CD4-positive, alpha-beta T cell treated with Interleukin-4 for 1 hour (primary cell): ENCODE results near the gene SLCO1B1.
"Not testable (repeated sequence)": the region's sequence is repeated elsewhere in the genome, so short reads cannot be mapped to it uniquely, and the experiment has no call there.

Experiments
- DNase-seq, 2 donors: peaks; one replicate each; pipeline ENCODE4 v3.0.0-alpha.2; 2020 to 2022

The SLCO1B1 gene

DNA sequence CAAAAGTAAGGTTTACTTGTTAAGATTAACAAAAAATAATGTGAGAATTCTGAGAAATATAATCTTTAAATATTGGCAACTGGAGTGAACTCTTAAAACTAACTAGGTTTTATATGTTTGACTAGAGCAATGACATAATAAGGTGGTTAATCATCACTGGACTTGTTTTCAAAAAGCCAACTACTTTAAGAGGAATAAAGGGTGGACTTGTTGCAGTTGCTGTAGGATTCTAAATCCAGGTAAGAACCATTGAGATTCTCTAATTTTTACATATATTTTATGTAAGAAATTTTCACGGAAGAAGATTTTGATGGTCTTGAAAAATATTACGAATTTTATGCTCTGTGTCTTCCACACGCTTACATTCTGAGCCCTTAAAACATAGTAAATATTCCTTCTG is at the start of gene SLCO1B1:
Gene SLCO1B1, plus strand, starts transcription at position 197 of the 400 bp plus-strand sequence. CDS start 10,381 bp downstream, outside the sequence.
- no peak for DNase-seq

- DNase-seq = not testable (repeated sequence)
These were observed 46.2 kb upstream of the SLCO1B1 start for GRCh38 chr12:21084753-21085152.

DNA sequence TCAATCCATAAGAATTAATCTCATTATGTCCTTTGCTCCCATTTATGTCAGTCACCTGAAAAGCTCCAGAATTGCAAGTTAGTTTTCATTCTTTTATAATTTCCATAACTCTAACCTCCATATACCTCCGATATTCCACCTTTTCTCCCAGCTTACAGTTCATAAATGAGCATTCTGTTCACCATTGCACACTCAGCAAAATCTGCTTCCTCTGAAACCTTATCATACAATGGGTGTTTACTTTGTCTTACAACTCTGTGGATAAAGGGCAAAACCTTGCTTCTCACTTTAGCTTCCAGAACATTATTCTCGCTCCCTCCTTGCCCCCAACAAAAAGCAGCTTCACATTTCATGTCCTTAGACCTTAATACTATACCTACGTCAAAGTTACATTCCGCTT is 19.3 kb upstream of the SLCO1B1 start:
- no peak for DNase-seq

GRCh38 chr12:21113266-21113665 is 17.7 kb upstream of the SLCO1B1 start:
- DNase-seq = no peak

- no peak for DNase-seq
These were observed 13.0 kb upstream of the SLCO1B1 start for GRCh38 chr12:21117995-21118394.

GRCh38 chr12:21118760-21119159 is 12.2 kb upstream of the SLCO1B1 start:
- DNase-seq = no peak

DNA sequence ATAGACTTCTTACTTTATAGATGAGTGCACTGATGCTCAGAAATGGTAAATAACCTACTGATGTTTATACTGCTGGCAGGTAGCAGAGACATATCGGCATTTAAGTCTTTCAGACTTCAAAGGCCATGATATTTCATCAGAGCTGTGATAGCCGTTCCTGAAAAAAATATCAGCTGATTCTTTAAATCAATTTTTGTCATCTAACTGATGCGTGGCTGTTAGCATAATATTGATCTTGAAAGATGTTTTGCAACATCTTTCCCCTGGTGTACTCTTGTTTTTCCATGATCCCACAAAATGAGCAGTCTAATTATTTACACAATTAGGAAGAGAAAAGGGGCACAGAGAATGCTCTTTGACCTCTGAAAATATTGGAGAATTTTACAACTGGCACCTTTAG is 1.6 kb upstream of the SLCO1B1 start:
- no peak for DNase-seq

GRCh38 chr12:21129906-21130305 is 1.1 kb upstream of the SLCO1B1 start:
- no peak for DNase-seq

DNA sequence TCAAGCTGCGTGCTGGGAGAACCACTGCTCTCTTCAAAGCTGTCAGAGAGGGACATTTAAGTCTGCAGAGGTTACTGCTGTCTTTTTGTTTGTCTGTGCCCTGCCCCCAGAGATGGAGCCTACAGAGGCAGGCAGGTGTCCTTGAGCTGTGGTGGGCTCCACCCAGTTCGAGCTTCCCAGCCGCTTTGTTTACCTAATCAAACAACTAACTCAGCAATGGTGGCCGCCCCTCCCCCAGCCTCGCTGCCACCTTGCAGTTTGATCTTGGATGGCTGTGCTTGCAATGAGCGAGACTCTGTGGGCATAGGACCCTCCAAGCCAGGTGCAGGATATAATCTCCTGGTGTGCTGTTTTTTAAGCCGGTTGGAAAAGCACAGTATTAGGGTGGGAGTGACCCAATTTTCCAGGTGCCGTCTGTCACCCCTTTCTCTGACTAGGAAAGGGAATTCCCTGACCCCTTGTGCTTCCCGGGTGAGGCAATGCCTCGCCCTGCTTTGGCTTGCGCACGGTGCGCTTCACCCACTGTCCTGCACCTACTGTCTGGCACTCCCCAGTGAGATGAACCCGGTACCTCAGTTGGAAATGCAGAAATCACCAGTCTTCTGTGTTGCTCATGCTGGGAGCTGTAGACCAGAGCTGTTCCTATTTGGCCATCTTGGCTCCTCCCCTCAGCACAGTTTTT is 6.5 kb downstream of the SLCO1B1 start:
- DNase-seq = not testable (repeated sequence)

GRCh38 chr12:21138016-21138415 is 7.0 kb downstream of the SLCO1B1 start:
- no peak for DNase-seq

DNA sequence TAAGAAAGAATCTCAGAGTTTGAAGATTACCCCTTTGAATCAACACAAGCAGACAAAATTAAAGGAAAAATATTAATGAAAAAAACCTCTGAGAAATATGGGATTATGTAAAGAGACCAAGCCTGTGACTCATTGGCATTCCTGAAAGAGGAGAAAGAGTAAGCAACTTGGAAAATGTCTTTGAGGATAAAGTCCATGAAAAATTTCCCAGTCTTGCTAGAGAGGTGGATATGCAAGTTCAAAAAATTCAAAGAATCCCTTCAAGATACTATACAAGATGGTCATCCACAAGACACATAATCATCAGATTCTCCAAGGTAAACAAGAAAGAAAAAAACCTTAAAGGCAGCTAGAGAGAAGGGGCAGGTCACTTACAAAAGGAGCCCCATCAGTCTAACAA is 13.3 kb downstream of the SLCO1B1 start:
- DNase-seq = no peak

- not testable (repeated sequence) for DNase-seq
These were observed 18.9 kb downstream of the SLCO1B1 start for GRCh38 chr12:21149861-21150260.

GRCh38 chr12:21151184-21151583 is 20.2 kb downstream of the SLCO1B1 start:
- DNase-seq = no peak

DNA sequence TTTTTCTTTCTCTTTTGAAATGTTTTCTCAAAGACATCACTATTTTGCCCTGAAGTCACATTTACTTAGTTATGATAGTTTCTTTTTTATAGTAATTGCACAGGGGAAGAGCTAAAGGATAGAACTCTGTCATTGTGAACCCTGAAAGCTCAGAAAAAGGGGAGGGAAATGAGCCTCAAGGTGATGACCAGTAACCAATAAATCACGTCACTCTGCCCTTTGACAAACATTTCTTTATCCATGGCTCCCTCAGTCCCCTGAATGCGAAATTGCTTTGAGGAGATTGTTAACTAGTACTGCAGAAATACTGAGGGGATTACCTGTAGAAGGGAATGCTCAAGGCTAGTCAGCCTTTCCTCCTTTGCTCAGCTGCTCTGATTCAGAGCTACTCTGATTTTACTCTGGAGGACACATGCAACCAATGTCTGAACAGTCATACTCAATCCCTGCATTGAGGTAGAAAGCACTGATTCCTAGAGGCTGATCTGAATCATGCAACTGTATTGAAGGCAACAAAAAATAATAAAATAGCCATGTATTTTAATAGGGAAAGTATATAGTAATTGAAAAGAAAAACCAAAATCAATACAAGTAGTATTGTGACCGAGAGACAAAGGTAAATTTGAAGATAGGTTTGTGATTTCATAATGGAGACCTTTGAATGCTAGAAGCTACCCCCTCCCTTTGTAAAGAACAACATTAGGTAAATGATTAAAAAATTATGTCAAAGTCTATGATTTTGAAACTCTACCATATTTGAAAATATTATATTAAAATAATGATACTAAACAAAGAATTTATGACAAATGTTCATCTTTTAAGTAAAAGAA is 24.7 kb downstream of the SLCO1B1 start:
- DNase-seq = no peak

DNA sequence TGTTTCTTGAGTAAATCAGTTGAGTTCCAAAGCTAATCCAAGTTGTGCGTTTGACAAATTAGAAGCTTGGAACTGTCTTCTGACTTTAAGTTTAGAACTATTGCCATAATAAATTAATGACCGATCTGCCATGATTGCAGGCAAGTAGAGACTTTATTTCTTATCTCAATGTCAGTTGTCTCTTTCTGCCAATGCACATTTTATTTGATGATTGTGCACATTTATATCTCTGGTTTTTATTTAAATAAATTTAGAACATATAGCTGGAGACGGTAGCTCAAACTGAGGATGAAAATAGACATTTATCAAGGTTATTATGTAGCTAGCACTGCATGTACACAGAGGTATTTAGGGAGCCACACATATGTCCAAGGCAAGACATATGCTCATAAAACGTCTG is 34.1 kb downstream of the SLCO1B1 start:
- DNase-seq = no peak

DNA sequence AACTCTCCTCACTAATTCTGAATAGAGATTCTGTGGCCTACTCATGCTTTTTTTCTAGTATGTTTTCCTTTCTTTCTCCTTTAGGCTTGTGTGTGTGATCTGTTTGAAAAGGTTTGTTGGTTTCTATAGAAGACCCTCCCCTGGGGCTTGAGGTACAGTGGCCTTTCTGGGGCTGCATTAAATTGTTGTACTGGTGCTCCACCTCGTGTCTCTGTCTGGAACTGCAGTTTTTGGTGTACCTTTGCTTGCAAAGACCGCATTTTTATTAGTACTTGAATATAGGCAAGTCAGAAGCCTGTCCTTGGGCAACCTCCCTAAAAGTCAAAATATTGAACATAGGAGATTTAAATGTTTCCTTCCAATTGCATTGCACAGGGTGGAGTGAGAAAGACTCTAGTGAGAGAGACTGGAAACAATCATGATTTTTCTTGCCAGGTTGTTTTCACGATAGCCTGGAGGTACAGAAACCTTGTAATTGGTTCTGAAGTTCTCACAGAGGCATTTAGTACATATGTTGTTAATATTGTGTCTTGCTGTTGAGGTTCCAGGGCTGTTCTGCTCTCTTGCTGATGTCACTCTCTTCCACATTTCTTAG is 39.0 kb downstream of the SLCO1B1 start:
- DNase-seq = peak in 1 of 2 donors; percentile 29

GRCh38 chr12:21172079-21172478 is 41.1 kb downstream of the SLCO1B1 start:
- no peak for DNase-seq

DNA sequence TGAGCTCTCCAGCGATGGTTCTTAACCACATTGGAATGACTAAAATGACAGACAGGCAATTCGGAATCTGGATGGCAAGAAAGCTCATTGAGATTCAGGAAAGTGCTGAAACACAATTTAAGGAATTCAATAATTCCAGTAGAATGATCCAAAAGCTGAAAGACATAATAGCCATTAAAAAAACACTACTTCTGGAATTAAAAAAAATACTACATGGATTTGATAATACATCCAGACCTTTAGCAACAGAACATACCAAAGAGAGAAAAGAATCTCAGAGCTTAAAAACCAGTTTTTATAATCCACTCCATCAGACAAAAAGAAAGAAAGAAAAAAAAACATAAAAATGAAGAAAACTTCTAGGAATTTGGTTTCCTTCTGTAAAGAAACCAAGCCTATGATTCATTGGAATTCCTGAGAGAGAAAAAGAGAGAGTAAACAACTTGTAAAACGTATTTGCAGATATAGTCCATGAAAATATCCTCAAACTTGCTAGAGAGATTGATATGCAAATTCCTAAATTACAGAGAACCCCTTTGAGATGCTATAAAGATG is 52.8 kb downstream of the SLCO1B1 start:
- no peak for DNase-seq

- DNase-seq = no peak
These were observed 59.0 kb downstream of the SLCO1B1 start for GRCh38 chr12:21190016-21190415.

DNA sequence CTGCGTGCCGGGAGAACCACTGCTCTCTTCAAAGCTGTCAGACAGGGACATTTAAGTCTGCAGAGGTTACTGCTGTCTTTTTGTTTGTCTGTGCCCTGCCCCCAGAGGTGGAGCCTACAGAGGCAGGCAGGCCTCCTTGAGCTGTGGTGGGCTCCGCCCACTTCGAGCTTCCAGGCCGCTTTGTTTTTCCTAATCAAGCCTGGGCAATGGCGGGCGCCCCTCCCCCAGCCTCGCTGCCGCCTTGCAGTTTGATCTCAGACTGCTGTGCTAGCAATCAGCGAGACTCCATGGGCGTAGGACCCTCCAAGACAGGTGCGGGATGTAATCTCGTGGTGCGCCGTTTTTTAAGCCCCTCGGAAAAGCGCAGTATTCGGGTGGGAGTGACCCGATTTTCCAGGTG is 83.4 kb downstream of the SLCO1B1 start:
- DNase-seq = not testable (repeated sequence)

GRCh38 chr12:21219206-21219605 is 88.2 kb downstream of the SLCO1B1 start:
- DNase-seq = no peak

GRCh38 chr12:21220266-21220665 is 89.3 kb downstream of the SLCO1B1 start:
- DNase-seq = no peak

DNA sequence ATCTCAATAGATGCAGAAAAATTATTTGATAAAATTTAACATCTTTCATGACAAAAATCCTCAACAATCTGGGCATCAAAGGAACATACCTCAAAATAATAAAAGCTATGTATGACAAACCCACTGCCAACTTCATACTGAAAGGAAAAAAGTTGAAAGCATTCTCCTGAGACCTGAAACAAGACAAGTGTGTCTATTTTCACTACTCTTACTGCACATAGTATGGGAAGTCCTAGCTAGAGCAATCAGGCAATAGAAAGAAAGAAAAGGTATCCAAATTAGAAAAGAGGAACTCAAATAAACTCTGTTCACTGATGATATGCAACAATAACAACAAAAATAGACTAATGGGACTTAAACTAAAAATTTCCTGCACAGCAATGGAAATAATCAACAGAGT is 90.1 kb downstream of the SLCO1B1 start:
- DNase-seq = no peak

- no peak for DNase-seq
These were observed 90.8 kb downstream of the SLCO1B1 start for GRCh38 chr12:21221778-21222177.
